Measurements from ENCODE around the gene NUDCD2.
"Not testable (repeated sequence)": the region's sequence is repeated elsewhere in the genome, so short reads cannot be mapped to it uniquely, and the experiment has no call there.

Gene NUDCD2

GRCh38 chr5:163459462-163459818 is 462 bp downstream of the NUDCD2 start:
- Histone ChIP-seq H3K27me3 (ENCODE audit: insufficient read depth, low read length, poor library complexity) (no peaks in the 10 kb centered on the region), H3K4me1 (ENCODE audit: insufficient read depth, low read length) (peaks cover 57% of the 10 kb centered on the region), H4K20me1 (ENCODE audit: insufficient read depth, low read length) (no peaks in the 10 kb centered on the region), H3K4me3 (ENCODE audit: low read depth in 1 of 2, low read length in 2 of 2) (peak overlapping the region; percentile 62 to 77), H3K27ac (ENCODE audit: low read length) (peak overlapping the region; percentile 100), H3K79me2 (ENCODE audit: insufficient read depth, low read length) (peaks cover 81% of the 10 kb centered on the region), H2AFZ (ENCODE audit: low read depth, low read length) (peak overlapping the region; percentile 91), H3K36me3 (ENCODE audit: insufficient read depth, low read length) (peaks cover 31% of the 10 kb centered on the region), H3K9me3 (ENCODE audit: insufficient read depth, low read length, severe bottlenecking) (no peaks in the 10 kb centered on the region), H3K4me2 (ENCODE audit: insufficient read depth, low read length) (peak overlapping the region; percentile 86), H3K9ac (ENCODE audit: low read depth, low read length) (peak overlapping the region; percentile 84)
- ATAC-seq (ENCODE audit: insufficient read depth, low read depth) (no peak), DNase-seq (no peak)
- no peak for TF ChIP-seq EZH2 (IDR thresholded peaks at IDR 0.05; ENCODE audit: borderline replicate concordance, low read depth, low read length, severe bottlenecking)
- TF ChIP-seq CTCF (IDR thresholded peaks at IDR 0.05; ENCODE audit: borderline replicate concordance, extremely low read depth, low read length, poor library complexity, severe bottlenecking): no peak

- DNase-seq (no peak), ATAC-seq (ENCODE audit: insufficient read depth, low read depth) (no peak)
- no peaks in the 10 kb centered on the region for H4K20me1 ChIP-seq (ENCODE audit: insufficient read depth, low read length)
- peak overlapping the region; percentile 62 to 77 for H3K4me3 ChIP-seq (ENCODE audit: low read depth in 1 of 2, low read length in 2 of 2)
- peak overlapping the region; percentile 84 for H3K9ac ChIP-seq (ENCODE audit: low read depth, low read length)
- H3K9me3 ChIP-seq (ENCODE audit: insufficient read depth, low read length, severe bottlenecking): no peaks in the 10 kb centered on the region
- H3K4me1 ChIP-seq (ENCODE audit: insufficient read depth, low read length): peaks cover 53% of the 10 kb centered on the region
- H3K79me2 ChIP-seq (ENCODE audit: insufficient read depth, low read length): peaks cover 75% of the 10 kb centered on the region
- peak overlapping the region; percentile 91 for H2AFZ ChIP-seq (ENCODE audit: low read depth, low read length)
- peak overlapping the region; percentile 100 for H3K27ac ChIP-seq (ENCODE audit: low read length)
- H3K4me2 ChIP-seq (ENCODE audit: insufficient read depth, low read length): peak overlapping the region; percentile 86
- H3K36me3 ChIP-seq (ENCODE audit: insufficient read depth, low read length): peaks cover 29% of the 10 kb centered on the region
- TF ChIP-seq EZH2 (IDR thresholded peaks at IDR 0.05; ENCODE audit: borderline replicate concordance, low read depth, low read length, severe bottlenecking) (no peak), CTCF (IDR thresholded peaks at IDR 0.05; ENCODE audit: borderline replicate concordance, extremely low read depth, low read length, poor library complexity, severe bottlenecking) (no peak)
- H3K27me3 ChIP-seq (ENCODE audit: insufficient read depth, low read length, poor library complexity): no peaks in the 10 kb centered on the region
These were observed 1.0 kb downstream of the NUDCD2 start for GRCh38 chr5:163458778-163459385.

GRCh38 chr5:163456840-163457239 is 3.1 kb downstream of the NUDCD2 start:
- H3K27ac ChIP-seq (ENCODE audit: low read length): no peak overlapping the region

GRCh38 chr5:163456029-163456589 is 3.8 kb downstream of the NUDCD2 start:
- Histone ChIP-seq H3K4me2 (ENCODE audit: insufficient read depth, low read length) (no peak overlapping the region), H3K79me2 (ENCODE audit: insufficient read depth, low read length) (peaks cover 50% of the 10 kb centered on the region)

More at GRCh38 chr5:163456840-163457239, 3.1 kb downstream of the NUDCD2 start:
- H4K20me1 ChIP-seq (ENCODE audit: insufficient read depth, low read length): no peaks in the 10 kb centered on the region
- peak overlapping the region; percentile 84; the same call in 1 of the 2 replicates for H3K9ac ChIP-seq (ENCODE audit: low read depth, low read length)
- H3K36me3 ChIP-seq (ENCODE audit: insufficient read depth, low read length): peaks cover 39% of the 10 kb centered on the region
- DNase-seq (no peak), ATAC-seq (ENCODE audit: insufficient read depth, low read depth) (no peak)
- H3K4me1 ChIP-seq (ENCODE audit: insufficient read depth, low read length): peaks cover 33% of the 10 kb centered on the region
- H3K79me2 ChIP-seq (ENCODE audit: insufficient read depth, low read length): peaks cover 56% of the 10 kb centered on the region
- TF ChIP-seq EZH2 (IDR thresholded peaks at IDR 0.05; ENCODE audit: borderline replicate concordance, low read depth, low read length, severe bottlenecking): no peak
- peak overlapping the region; percentile 86; the same call in 1 of the 2 replicates for H3K4me2 ChIP-seq (ENCODE audit: insufficient read depth, low read length)
- H3K27me3 ChIP-seq (ENCODE audit: insufficient read depth, low read length, poor library complexity): no peaks in the 10 kb centered on the region
- H3K9me3 ChIP-seq (ENCODE audit: insufficient read depth, low read length, severe bottlenecking): no peaks in the 10 kb centered on the region
- H3K4me3 ChIP-seq (ENCODE audit: low read depth in 1 of 2, low read length in 2 of 2): no peak overlapping the region
- no peak overlapping the region for H2AFZ ChIP-seq (ENCODE audit: low read depth, low read length)

GRCh38 chr5:163455406-163455805 is 4.5 kb downstream of the NUDCD2 start:
- H3K27me3 ChIP-seq (ENCODE audit: insufficient read depth, low read length, poor library complexity); H3K9me3 ChIP-seq (ENCODE audit: insufficient read depth, low read length, severe bottlenecking); H3K4me2 ChIP-seq (ENCODE audit: insufficient read depth, low read length); H3K27ac ChIP-seq (ENCODE audit: low read length); H2AFZ ChIP-seq (ENCODE audit: low read depth, low read length); H4K20me1 ChIP-seq (ENCODE audit: insufficient read depth, low read length); ATAC-seq (ENCODE audit: insufficient read depth, low read depth); DNase-seq; H3K4me3 ChIP-seq (ENCODE audit: low read depth in 1 of 2, low read length in 2 of 2); H3K9ac ChIP-seq (ENCODE audit: low read depth, low read length): not testable (repeated sequence)
- peaks cover 50% of the 10 kb centered on the region for H3K36me3 ChIP-seq (ENCODE audit: insufficient read depth, low read length)
- peaks cover 30% of the 10 kb centered on the region for H3K4me1 ChIP-seq (ENCODE audit: insufficient read depth, low read length)
- H3K79me2 ChIP-seq (ENCODE audit: insufficient read depth, low read length): peaks cover 43% of the 10 kb centered on the region

More at GRCh38 chr5:163456029-163456589, 3.8 kb downstream of the NUDCD2 start:
- DNase-seq (no peak), ATAC-seq (ENCODE audit: insufficient read depth, low read depth) (no peak)
- H3K27me3 ChIP-seq (ENCODE audit: insufficient read depth, low read length, poor library complexity): no peaks in the 10 kb centered on the region
- peaks cover 44% of the 10 kb centered on the region for H3K36me3 ChIP-seq (ENCODE audit: insufficient read depth, low read length)
- no peak overlapping the region for H2AFZ ChIP-seq (ENCODE audit: low read depth, low read length)
- H3K9ac ChIP-seq (ENCODE audit: low read depth, low read length): no peak overlapping the region
- H4K20me1 ChIP-seq (ENCODE audit: insufficient read depth, low read length): no peaks in the 10 kb centered on the region
- no peak overlapping the region for H3K4me3 ChIP-seq (ENCODE audit: low read depth in 1 of 2, low read length in 2 of 2)
- TF ChIP-seq EZH2 (IDR thresholded peaks at IDR 0.05; ENCODE audit: borderline replicate concordance, low read depth, low read length, severe bottlenecking) (no peak), CTCF (IDR thresholded peaks at IDR 0.05; ENCODE audit: borderline replicate concordance, extremely low read depth, low read length, poor library complexity, severe bottlenecking) (no peak)
- no peak overlapping the region for H3K27ac ChIP-seq (ENCODE audit: low read length)
- no peaks in the 10 kb centered on the region for H3K9me3 ChIP-seq (ENCODE audit: insufficient read depth, low read length, severe bottlenecking)
- H3K4me1 ChIP-seq (ENCODE audit: insufficient read depth, low read length): peaks cover 30% of the 10 kb centered on the region

All from DND-41 (cell line).